GM19023 (cell line): Measurements from ENCODE around the gene RPL35A.
"Not testable (repeated sequence)": the region's sequence is repeated elsewhere in the genome, so short reads cannot be mapped to it uniquely, and the experiment has no call there.

Experiments used
- ATAC-seq: cut with Tn5 transposase; IDR thresholded peaks from one replicate; pipeline ENCODE4 v1.9.1; 2021; ENCODE audit warnings: mild to moderate bottlenecking, moderate library complexity; ENCODE audit not compliant: unreplicated experiment

RPL35A gene

DNA sequence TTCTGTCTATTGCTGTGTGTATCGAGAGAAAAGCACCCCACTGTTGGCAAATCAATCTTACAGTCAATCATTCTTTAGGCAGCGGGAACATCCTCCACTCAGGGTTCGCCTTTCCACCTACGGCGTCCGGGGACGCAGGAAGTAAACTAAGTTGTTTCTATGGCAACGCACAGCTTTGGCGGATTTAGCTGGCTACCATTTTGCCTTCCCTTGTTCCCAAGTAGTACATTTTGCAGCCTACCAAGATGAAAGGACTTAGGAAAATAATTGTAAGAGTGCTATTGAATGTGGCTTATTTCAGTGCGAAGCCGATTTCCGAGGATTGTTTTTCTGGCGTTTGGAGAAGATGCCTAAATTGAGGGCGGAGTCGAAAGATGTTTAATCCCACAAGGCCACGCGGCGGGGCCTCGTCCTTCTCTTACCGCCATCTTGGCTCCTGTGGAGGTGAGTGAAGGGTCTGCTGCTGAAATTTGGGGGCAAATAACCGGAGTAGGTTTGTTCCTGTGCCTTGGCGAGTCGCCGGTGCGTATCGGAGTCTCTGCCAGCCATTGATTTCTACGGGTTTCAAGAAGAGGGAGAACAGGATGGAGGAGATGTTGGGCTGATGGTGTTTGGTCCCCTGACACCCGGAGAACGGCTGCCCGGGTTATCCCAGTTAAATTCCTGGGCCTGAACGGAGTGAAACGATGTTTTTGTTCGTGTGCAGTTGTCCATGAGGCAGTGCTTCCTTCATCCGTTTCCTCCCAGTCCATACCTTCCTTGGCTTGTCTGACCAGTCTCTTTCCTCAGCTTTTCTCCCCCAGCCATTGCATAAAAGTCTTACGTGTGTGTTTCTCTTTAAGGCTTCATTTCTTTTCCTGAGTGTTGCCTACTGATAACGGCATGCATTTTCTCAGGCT is at the start of gene RPL35A:
Gene RPL35A, plus strand, starts transcription at position 413 of the 899 bp plus-strand sequence. CDS start 778 bp downstream, outside the sequence.
- ATAC-seq: peak; percentile 86

DNA sequence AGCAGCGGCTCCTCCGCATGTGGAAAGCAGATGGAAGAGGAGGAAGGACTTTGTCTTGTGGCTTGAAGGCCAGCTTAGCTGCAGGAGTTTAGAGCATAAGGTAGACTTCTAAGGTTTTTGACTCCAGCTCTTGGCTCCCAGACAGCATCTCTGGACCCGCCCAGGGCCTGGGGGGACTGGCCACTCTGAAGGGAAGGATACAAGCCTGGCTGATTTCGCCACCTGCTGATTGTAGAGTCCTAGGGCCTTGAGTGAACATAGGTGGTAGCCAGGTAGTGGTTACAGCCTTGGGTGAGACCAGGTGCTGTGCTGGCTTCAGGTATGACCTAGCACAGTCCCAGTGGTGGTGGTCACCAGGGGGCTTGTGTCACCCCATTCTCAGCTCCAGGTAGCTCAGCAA is 48.4 kb upstream of the RPL35A start:
- no peak for ATAC-seq

DNA sequence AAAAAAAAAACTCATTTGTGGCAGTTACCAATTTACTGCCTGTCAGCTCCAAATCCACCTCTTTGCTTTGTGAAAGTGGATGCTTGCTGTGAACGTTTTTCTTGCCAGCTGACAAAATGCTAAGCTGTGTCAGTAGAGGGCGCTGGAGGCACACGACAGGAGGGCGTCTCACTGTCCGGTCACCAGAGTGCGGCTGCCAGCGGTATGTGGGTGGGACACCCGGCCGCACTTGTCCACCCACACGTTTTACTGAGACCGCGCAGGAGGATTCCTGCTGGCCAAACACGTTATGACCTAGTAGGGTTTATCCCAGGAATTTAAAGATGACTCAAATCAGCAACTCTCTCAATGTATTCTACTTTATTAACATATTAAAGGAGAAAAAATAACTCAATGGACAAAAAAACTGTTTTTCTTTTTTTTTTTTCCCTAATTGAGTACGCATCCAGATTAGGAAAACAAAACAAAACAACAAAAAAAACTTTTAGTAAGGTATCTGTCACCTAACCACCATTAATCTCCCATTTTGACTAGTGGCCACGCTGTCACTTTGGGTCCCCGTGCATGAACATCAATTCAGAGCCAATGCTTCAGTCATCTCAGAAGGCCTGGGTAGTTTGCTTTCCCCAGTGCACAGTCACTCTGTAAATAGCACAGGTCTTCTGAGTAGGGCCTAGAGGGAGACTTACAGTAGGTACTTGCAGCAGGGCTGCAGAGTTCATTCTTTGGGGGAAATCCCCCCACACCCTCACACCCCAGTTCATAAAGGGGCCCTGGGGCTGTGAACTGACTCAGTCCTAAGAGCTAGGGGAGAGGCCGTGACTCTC is 43.8 kb upstream of the RPL35A start:
- ATAC-seq: peak; percentile 87

DNA sequence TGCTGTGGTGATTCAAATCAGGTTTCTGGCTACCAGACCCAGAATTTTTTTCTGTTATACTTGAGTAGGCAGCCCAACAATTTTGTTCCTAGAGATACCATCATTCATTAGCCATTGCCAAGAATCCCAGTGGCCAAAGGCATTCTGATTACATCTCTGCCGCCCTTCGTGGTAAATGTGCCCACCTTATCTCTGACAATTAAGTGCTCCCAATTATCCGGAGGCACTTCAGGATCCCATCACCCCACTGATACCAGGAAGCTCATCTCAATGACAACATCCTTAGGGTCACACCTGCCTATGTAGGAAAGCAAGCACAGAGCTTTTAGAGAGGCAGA is 43.2 kb upstream of the RPL35A start:
- ATAC-seq: peak; percentile 5

DNA sequence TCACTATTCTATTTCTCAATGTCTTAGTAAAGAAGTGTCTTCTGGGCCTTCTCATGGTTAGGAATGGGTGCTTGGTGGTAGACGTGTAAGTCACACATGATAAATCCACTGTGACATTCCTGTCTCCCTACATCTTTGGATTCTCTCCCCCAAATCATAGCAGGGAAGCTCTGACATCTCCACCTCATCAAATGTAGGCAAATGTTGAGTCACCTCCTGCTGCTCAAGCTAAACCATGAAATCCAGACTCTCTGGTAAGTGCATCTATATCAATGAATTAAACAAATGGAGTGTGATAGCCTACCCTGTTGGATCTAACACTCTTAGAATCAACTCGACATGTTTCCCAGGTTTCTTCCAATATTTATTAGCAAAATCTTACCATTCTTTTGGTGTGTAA is 42.8 kb upstream of the RPL35A start:
- no peak for ATAC-seq

DNA sequence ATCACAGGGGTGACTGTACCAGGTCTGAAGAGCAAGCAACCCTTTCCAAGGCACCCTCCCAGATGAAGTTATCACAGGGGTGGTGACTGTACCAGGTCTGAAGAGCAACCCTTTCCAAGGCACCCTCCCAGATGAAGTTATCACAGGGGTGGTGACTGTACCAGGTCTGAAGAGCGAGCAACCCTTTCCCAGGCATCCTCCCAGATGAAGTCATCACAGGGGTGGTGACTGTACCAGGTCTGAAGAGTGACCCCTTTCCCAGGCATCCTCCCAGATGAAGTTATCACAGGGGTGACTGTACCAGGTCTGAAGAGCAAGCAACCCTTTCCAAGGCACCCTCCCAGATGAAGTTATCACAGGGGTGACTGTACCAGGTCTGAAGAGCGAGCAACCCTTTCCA is 41.4 kb upstream of the RPL35A start:
- not testable (repeated sequence) for ATAC-seq

DNA sequence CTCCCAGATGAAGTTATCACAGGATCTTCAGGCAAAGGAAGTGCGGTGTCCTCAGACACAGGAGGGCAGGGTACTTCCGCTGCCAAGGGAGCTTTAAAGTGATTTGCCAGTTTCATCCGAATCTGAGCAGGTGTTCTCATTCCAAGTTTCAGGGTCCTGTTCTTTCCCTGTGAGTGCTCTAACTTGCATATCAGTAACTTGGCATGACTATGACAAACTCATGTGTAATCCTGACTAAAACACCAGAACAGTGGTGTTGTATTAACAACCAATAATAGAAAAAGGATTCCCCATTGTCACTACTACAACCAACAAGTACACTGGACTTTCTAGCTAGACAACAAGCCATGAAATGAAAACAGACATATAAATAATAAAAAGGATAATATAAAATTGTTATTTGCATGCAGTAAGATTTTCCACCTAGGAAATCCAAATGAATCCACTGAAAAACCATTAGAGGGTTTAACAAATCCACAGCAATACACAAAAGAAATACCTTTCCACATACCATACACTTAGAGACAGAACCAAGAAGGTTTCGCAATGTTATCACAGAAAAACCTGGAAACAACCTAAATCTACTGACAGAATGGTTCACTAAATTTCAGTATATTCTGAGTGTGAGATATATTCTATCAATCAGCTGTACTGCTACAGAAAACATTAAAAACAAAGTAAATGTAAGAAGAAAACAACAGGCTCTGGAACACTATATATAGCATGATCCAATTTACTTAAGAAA is 40.9 kb upstream of the RPL35A start:
- ATAC-seq: no peak

DNA sequence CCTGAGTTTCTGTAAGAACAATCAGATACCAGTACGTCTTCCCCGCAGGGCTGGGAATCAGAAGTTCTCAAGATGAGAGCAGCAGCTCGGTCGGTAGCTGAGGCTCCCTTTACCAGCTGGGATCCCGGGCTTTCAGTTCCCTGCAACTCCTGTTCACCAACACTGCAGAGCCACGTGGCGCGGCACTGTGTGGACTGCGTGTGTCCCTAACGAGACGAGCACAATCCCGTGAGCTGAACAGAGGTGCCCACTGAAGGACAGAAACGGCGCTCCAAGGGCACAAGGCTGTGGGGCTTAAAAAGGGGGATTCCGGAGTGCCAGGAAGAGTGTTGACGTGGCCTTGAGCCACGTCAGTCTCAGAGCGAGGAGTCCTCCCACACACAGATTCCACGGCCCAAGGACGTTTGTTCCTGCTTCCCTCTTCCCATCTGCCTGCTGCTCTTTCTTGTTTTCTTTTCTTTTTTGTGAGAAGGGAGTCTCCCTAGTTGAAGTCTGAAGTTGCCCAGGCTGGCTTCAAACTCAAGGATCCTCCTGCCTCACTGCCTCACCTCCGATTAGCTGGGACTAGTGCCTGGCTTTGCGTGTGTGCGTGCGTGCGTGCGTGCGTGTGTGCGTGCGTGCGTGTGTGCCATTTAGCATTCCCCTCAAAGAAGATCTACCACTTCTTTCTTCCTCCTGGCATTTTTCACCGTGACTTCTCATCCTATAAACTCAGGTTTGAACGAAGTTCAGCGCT is 37.1 kb upstream of the RPL35A start:
- no peak for ATAC-seq

DNA sequence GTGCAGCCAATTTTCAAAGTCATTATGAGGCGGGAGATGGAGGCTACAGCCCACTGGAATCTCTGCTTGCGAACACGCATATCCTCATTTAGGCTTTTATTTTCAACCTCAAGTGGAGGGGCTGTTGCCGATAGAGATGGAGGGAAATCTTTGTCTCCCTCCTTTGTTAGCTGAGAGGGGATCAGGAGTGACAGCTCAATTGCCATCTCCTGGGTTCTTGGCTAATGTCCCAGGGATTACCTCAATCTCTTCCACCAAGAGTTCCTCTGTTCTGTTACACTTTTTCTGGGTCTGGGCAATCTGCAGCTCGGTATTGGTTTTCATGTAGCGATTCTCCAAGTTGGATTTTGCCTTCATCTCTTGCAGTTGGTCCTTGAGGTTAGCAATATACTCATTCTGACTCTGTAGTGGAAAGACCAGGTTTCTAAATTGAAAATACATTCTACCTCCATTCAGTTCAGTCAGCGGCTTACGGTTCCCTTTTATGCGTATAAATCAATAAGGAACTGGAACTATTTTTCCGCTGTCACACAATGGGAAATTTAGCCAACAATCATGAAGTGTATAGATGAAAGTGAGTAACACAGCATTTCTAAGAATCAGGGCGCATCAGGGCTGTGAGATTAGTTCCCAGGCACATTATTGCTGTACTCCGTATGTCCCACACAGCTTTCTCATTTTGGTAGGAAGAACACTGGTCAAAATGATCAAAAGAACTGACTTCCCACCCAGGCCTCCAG is 36.2 kb upstream of the RPL35A start:
- ATAC-seq: no peak

DNA sequence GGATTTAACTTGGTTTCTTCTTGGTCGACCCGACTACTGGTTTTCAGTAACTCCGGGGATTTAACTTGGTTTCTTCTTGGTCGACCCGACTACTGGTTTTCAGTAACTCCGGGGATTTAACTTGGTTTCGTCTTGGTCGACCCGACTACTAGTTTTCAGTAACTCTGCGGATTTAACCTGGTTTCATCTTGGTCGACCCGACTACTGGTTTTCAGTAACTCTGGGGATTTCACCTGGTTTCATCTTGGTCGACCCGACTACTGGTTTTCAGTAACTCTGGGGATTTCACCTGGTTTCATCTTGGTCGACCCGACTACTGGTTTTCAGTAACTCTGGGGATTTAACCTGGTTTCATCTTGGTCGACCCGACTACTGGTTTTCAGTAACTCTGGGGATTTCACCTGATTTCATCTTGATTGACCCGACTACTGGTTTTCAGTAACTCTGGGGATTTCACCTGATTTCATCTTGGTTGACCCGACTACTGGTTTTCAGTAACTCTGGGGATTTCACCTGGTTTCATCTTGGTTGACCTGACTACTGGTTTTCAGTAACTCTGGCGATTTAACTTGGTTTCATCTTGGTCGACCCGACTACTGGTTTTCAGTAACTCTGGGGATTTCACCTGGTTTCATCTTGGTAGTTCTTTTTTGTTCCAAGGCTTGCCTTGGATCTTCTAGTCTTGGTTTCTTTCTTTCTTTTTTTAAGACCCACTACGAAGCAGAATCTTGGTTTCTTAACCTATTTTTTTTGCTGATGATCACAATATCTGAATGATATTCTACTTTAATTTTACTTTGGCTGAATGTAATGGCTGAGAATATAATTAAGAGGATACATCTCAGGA is 28.3 kb upstream of the RPL35A start:
- not testable (repeated sequence) for ATAC-seq

DNA sequence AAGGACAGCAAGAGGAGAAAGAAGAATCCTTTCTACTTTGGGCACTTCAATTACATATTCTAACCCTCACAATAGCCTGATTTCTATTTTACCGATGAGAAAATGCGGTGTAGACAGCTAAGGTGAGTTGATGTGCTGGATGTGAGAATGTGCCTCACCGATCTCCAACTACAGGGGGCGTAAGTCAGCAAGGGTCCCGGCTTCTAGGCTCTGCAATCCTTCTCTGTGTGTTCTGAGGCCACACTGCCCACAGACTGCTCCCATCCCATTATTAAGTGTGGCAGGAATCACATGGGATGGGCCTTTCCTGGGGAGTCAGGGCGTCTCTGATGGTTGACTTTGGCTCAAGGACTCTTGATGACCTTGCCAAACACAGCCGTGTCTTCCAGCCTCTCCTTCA is 23.6 kb upstream of the RPL35A start:
- no peak for ATAC-seq

DNA sequence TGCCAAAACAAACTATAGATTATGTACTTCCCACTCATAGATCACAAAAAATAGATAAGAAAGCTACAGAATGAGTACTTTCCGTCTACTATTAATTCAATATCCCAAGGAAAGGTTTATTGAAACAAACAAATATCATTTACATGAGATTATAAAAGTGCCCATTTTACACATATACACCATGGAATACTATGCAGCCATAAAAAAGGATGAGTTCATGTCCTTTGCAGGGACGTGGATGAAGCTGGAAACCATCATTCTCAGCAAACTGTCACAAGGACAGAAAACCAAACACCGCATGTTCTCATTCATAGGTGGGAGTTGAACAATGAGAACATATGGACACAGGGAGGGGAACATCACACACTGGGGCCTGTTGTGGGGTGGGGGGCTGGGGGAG is 22.4 kb upstream of the RPL35A start:
- ATAC-seq: not testable (repeated sequence)

DNA sequence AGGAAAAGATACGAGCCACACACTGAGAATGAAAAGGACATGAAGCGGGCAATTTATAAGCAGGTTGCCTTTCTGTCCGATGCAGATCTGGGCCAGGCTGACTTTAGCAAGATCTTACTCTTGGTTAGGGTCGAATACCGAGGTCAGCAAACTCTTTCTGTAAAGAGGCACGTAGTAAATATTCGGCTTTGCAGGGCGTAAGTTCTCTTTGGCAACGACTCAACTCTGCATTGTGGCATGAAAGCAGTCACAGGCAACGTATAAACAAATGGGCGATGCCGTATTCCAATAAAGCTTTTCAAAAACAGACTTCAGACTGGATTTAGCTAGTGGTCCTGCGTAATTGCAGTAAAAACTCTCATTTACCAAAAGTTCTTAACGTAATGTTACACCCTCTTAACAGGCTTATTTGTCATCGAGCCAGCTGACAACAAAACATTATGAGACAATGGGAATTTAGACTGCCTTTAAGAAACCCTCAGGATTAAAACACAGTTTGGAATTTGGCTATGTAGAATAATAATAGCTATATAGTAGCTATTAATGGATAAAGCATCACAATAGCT is 13.1 kb upstream of the RPL35A start:
- no peak for ATAC-seq

DNA sequence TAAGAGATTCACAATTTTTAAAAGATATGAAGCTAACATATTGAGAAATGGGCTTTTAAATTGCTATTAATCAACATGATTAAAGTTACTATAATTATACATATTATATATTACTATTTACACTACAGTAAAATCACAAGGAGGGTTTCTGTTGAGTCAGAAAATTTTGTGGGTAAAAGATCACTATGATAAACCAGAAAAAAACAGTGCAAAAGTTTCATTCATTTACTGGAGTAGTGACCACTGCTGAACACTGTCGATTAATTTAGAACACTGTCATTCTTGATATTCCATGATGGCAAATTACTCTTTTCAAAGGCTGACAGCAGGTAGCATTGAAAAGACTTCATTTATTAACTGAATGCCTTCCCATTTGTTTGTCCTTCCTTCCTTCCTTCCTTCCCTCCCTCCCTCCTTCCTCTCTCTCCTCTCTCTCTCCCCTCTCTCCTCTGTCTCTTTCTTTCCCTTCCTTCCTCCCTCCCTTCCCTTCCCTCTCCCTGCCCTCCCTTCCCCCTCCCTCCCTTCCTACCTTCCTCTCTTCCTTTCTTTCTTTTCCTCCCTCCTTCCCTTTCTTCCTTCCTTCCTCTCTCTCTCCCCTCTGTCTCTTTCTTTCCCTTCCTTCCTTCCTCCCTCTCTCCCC is 9.1 kb upstream of the RPL35A start:
- no peak for ATAC-seq

DNA sequence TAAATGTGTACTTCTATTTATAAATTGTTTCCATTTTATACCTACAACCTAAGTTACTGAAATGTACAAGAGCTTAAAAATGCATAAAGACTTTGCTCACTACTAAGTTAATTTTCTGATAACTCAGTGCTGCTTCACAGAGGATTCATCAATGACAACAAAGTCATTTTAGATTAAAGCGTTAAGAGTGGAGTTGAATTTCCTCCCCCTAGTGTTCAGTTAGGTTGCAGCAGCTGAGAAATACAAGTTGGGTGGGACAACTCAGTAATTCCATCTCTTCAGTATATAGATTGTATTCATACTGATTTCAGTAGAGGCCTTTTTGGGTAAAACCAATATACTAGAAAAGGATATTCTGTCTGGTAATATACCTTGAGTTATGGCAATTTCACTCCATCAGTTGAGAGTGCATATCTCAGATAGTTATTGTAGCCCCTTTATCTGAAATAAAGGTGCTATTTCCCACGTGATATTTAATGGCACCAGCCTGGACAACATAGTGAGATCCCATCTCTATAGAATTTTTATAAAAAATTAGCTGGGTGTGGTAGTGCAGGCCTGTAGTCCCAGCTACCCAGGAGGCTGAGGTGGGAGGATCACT is 6.9 kb upstream of the RPL35A start:
- no peak for ATAC-seq

DNA sequence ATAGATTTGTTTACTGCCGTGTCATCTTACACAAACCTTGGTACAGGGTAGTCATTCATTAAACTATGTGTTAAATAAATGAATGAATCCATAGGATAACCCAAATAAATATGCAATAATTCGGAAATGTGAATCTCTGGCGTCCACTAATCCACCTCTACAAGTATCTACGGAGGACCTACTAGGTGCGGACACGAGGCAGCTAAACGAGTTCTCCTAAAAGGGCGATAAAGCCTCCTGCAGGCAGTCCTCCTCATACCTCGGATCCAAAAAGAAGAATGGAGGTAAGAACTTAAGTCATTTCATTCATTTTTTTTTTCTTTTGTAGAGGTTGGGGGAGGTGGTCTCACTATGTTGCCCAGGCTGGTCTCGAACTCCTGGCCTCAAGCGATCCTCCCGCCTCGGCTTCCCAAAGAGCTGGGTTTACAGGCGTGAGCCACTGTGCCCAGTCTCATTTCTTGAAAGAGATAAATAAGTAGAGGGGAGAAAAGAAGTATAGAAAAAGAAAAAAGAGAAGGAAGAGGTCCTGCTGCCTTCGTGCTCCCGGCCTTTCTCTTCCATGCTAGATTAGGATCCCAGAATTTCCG is 706 bp upstream of the RPL35A start:
- ATAC-seq: no peak

DNA sequence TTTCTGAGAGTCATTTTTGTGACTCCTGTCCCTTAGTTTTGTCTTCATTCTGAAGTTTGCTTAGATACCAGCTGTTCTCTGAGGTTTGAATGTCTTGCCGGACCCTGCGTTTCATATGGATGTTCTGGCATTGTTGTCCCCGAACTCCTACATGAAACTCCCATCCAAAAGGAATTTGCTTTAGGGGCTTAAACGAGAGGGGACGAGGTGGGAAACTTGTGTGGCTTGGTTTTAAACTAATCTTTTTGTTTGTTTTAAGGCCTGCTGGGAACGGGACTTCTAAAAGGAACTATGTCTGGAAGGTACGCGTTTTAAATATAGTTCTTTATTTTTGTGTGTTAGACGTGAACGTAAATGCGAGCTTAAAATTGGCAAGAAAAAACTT is 679 bp downstream of the RPL35A start:
- ATAC-seq: no peak
